Activated CD8-positive, alpha-beta memory T cell treated with anti-CD3 and anti-CD28 coated beads, Interleukin-2, amount 50 U/mL, for 1 hour (primary cell): ENCODE data around the gene TM7SF3.

Experiments used
- DNase-seq: peaks from one replicate; pipeline ENCODE4 v3.0.0-alpha.2; 2020; ENCODE audit errors: extremely low read depth

TM7SF3 gene

DNA sequence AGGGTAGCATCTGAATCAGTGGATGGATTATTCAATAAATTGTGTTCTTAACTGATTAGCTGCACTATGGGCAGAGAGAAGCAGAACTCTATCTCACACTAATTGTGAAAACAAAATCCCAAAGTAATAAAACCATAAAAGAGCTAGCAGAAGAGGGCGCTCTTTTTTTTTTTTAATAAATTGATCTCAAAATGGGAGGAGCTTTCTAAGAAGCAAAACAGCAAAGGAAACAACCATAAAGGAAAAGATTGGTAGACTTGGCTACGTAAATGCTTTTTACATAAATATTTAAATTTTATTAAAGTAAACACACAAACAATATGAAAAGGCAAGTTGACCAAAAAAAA lies 1.5 kb upstream of the TM7SF3 start:
- no peak for DNase-seq

DNA sequence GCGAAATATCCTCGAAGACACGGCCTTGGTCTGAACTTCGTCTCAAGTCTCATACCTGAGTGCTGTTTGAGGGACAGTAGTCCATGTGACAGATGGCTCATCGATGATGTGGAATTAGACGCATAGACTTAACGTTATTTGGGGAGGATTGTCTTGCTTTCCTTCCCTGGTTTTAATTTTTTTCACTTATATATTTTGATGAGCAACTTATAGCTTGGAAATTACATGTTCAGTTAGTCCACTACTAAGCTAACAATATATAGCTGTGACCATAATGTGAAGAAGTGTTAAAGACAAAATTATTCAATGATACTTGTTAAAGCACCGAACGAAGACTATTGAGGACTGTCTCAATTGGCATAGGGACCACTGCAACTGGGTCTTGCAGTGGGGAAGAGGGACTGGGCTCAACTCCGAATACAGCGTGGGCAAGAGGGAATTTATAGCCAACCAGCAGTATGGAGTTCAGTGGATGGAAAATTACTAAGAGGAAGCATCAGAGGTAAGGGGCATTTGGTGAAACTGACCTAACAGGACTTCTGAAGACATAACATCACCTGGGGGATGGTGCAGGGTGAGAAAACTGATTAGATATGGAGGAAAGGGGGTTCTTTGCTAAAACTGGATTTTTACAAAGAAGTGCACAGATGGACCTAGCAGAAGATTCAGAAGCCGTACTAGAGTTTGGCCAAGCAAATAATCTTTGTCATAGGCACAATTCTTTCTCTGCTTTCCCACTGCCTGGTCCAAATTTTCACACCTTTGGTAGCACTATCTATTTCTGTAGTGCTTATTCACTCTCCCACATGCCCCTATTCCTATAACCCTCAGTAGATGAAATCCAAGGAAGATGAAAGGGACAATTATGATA lies 910 bp upstream of the TM7SF3 start:
- DNase-seq = no peak

GRCh38 chr12:27013611-27014084 lies 536 bp downstream of the TM7SF3 start:
- DNase-seq = no peak

DNA sequence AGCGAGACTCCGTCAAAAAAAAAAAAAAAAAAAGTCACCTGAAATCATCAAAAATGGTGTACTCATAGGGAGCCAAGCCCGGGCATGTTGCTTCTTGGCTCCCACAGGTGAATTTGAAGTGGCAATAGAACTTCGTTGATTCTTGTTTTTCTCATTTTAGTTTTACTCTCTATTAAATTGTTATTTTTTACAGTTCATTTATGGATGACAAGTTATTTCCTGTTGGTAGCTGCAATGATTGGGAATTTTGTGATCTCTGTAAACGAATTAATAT lies 1.3 kb downstream of the TM7SF3 start:
- DNase-seq = no peak

DNA sequence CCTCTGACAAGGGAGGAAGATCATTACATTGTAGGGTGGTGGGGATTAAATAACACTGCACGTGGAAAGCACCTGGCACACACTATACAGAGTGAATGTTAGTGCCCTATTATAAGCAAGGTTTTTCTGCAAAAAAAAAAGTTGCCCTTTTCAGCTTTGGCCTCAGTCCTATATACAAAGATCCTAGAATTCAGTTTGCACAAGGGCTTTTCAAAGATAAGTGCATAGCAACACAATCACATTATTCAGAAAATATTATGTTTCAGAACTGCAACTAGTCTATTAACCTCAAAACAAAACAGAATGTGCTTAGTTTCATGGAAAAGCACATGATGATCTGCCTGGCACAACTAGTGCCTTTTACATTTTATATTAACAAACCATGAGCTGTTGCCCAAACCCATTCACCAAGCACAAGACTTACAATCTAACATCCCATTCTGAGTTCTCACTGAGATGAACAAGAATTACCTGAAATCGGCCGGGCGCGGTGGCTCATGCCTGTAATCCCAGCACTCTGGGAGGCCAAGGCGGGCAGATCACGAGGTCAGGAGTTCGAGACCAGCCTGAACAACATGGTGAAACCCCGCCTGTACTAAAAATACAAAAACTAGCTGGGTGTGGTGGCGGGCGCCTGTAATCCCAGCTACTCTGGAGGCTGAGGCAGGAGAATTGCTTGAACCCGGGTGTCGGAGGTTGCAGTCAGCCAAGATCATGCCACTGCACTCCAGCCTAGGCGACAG lies 1.8 kb downstream of the TM7SF3 start:
- no peak for DNase-seq

- DNase-seq = no peak
These were observed 4.3 kb downstream of the TM7SF3 start for GRCh38 chr12:27009881-27010301.

DNA sequence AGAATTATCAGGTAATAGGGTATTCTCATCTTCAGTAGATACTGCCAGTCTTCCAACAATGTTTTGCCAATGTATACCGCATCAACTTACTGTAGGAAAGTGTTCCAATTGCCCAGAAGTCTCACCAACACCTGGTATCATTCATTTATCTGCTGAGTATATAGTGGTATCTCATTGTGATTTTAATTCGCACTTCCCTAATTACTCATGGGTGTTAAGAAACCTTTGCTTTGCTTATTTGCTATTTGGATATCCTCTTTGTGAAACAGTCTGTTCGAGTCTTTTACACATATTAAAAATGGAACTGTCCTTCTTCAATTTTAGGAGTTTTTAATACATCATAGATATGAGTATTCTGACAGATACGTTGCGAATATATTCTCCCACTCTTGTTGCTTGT lies 6.1 kb downstream of the TM7SF3 start:
- DNase-seq = no peak

DNA sequence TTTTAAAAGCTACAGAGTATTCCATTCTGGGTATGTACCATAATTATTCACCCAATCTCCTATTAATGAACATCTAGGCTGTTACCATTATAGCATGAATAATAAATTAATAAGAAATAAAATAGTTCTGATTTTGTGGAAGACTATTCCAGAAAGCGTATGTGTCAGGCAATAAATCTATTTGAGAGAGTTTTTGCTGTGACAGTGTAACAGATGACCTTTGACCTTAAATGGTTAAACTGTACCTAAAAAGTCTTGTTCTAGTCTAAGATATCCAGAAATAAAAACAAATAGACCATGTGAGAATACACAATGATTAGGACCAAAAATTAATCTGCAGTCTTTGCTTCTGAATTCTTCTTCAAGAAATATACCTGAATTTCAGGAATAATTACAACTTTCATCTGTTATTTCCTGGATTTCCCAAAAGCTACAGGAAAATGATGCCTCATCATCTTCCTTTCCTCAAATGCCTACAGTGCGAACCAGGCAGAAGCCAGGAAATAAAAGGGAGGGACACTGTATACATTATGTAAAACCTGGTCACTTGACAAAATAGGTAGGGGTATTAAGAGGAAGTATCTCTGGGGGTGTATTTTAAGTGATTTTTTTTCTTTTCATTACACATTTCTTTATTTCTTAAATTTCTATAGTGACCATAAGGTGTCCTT lies 7.3 kb downstream of the TM7SF3 start:
- DNase-seq = no peak

DNA sequence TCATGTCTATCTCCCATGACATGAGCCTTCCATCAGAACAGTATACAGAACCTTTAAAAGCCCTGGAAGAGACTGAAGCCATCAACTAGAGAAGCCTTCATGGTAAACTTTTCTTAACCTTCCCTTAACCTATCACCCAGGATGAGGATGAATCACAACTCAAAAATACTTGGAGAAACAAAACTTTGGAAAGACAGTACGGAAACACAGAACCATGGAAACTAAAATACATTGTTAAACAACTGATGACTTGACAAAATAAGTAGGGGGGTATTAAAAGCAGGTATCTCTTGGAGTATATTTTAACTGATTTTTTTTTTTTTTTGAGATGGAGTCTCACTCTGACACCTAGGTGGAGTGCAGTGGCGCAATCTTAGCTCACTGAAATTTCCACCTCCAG lies 8.7 kb downstream of the TM7SF3 start:
- DNase-seq = no peak

GRCh38 chr12:27003421-27004381 lies 10.5 kb downstream of the TM7SF3 start:
- DNase-seq = no peak

GRCh38 chr12:27002141-27002540 lies 12.0 kb downstream of the TM7SF3 start:
- DNase-seq = no peak

DNA sequence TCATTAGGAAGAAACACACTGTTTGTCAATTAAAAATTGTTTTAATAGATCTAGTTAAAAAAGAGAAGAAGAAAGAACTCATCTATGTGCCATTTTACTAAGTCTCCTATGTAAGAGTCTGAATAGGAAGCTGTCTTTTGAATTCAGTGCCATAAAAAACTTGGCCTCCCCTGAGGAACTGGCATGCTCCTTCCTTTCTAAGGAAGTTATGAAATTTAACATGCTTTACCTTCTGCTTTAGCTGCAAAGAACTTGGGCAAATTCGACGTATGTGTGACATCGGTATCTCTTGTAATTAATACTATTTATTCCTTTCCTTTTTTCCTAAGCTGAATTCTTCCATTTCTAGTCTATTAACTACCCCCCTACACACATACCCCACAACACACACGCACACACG lies 12.5 kb downstream of the TM7SF3 start:
- DNase-seq = no peak

DNA sequence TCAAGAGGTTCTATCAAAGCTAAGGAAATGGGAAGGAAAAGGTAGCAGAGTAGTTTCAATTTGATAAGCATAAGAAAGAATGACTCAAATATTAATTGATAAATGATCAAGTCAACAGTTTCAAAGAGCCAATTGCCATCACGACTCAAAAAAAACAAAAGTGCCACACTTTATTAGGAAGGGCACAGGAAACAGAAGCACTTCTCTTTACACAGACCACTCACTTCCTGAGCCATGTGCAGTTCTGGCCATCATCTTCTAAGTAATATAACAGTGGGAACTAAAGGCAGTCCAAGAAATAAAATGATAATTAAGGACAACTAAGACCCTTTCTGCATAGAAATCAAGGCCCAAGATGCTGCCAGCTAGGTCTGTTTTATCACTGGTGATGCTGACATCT lies 13.2 kb downstream of the TM7SF3 start:
- DNase-seq = no peak

- DNase-seq = no peak
These were observed 17.2 kb downstream of the TM7SF3 start for GRCh38 chr12:26997003-26997402.

GRCh38 chr12:26995706-26996105 lies 18.5 kb downstream of the TM7SF3 start:
- no peak for DNase-seq

GRCh38 chr12:26994109-26994508 lies 20.1 kb downstream of the TM7SF3 start:
- no peak for DNase-seq

DNA sequence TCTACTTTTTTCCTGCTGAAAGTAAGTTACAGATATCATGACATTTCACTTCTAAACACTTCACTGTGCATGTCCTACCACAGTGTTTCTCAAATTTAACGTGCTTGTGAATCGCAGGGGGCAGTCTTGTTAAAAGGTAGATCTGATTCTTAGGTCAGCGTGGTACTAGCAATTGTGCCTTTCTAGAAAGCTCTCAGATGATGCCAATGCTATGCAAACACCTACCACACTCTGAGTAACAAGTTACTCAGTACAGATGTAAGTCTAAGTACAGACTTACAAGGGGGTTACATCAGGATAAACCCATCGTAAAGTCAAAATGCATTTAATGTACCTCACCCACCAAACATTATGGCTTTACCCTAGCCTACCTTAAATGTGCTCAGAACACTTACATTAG lies 22.4 kb downstream of the TM7SF3 start:
- no peak for DNase-seq

- DNase-seq = no peak
These were observed 24.3 kb downstream of the TM7SF3 start for GRCh38 chr12:26989873-26990272.

DNA sequence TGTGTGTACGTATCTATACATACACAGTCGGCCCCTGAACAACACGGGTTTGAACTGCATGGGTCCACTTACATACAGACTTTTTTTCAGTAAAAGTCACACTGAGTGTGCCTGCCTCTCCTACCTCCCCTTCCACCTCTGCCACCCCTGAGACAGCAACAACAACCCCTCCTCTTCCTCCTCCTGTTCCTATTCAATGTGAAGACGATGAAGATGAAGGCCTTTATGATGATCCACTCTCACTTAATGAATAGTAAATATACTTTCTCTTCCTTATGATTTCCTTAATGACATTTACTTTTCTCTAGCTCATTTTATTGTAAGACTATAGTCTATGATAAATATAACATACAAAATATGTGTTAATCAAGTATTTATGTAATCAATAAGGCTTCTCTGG lies 25.5 kb downstream of the TM7SF3 start:
- no peak for DNase-seq

- DNase-seq = no peak
These were observed 26.4 kb downstream of the TM7SF3 start for GRCh38 chr12:26987634-26988424.

- DNase-seq = no peak
These were observed 31.3 kb downstream of the TM7SF3 start for GRCh38 chr12:26982866-26983265.
